Uterus (tissue), 2 donors: ENCODE measurements around the gene KYNU.

ENCODE experiments used
- POLR2A ChIP-seq, 2 donors: fragments of 450-650 bp; IDR thresholded peaks; one replicate each; pipeline ENCODE4 v1.6.1; 2016; ENCODE audit warnings: antibody characterized with exemption in 2 of 2, mild to moderate bottlenecking in 1 of 2, moderate library complexity in 1 of 2
- TF ChIP-seq, protein P1 (sequence below), 4 experiments: fragments of 200-600 bp in 2 of 4; fragments of 450-650 bp in 2 of 4; sonication (generic) in 2 of 4; IDR thresholded peaks; one replicate each; pipeline ENCODE4 v1.5.1; 2016 to 2019; ENCODE audit warnings: antibody characterized with exemption in 4 of 4, mild to moderate bottlenecking in 2 of 4, moderate library complexity in 1 of 4

DNA sequence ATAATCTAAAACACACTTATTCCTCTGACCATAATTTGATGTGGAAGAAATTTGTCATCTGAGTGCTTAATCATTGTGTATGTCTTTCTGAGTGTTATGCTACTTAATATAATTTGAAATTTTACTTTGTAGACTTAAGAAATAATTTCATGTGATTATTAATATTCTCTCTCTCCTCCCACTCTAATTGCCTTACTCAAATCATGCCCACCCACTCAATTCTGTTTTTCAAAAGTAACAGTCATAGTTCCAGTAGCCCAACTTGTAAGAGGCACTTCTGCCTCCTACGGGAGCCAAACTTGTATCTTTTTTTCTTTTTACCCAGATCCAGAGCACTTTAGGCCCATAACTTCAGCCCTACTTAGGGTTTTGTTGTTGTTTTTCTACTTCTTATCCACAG, 18.5 kb upstream of the KYNU start:
- TF ChIP-seq, protein P1, sequence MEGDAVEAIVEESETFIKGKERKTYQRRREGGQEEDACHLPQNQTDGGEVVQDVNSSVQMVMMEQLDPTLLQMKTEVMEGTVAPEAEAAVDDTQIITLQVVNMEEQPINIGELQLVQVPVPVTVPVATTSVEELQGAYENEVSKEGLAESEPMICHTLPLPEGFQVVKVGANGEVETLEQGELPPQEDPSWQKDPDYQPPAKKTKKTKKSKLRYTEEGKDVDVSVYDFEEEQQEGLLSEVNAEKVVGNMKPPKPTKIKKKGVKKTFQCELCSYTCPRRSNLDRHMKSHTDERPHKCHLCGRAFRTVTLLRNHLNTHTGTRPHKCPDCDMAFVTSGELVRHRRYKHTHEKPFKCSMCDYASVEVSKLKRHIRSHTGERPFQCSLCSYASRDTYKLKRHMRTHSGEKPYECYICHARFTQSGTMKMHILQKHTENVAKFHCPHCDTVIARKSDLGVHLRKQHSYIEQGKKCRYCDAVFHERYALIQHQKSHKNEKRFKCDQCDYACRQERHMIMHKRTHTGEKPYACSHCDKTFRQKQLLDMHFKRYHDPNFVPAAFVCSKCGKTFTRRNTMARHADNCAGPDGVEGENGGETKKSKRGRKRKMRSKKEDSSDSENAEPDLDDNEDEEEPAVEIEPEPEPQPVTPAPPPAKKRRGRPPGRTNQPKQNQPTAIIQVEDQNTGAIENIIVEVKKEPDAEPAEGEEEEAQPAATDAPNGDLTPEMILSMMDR (IDR thresholded peaks at IDR 0.05), result no peak
- TF ChIP-seq POLR2A (IDR thresholded peaks at IDR 0.05), result no peak
